ENCODE results near the gene SHH. TPM values are rescaled to one million over a fixed set of nuclear protein-coding genes. Genes with fewer than 3 reads are reported as not detected.

Gene SHH
- total RNA-seq, 1 experiment from 2014 or later = 0.26 TPM

DNA sequence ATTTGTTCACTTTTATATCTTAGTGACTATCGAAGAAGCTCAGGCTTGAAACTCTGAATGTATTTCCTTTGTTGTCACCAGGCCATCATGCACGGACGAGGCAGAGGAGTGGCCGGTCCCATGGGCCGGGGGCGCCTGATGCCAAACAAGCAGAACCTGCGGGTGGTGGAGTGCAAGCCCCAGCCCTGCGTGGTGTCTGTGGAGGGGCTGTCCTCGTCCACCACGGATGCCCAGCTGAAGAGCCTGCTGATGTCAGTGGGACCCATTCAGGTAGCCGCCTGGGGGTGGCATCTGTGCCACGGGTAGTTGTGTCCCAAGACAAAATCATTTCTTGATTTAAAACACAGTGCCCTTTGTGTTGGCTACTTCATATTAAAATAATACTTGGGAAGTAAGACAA, 45.9 kb downstream of the SHH start (continued):
- TF ChIP-seq, protein P1, sequence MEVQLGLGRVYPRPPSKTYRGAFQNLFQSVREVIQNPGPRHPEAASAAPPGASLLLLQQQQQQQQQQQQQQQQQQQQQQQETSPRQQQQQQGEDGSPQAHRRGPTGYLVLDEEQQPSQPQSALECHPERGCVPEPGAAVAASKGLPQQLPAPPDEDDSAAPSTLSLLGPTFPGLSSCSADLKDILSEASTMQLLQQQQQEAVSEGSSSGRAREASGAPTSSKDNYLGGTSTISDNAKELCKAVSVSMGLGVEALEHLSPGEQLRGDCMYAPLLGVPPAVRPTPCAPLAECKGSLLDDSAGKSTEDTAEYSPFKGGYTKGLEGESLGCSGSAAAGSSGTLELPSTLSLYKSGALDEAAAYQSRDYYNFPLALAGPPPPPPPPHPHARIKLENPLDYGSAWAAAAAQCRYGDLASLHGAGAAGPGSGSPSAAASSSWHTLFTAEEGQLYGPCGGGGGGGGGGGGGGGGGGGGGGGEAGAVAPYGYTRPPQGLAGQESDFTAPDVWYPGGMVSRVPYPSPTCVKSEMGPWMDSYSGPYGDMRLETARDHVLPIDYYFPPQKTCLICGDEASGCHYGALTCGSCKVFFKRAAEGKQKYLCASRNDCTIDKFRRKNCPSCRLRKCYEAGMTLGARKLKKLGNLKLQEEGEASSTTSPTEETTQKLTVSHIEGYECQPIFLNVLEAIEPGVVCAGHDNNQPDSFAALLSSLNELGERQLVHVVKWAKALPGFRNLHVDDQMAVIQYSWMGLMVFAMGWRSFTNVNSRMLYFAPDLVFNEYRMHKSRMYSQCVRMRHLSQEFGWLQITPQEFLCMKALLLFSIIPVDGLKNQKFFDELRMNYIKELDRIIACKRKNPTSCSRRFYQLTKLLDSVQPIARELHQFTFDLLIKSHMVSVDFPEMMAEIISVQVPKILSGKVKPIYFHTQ (CRISPR knock-in tag; IDR thresholded peaks at IDR 0.05) = no peak
- no peak for TF ChIP-seq TEAD1 (CRISPR knock-in tag; IDR thresholded peaks at IDR 0.05)
- no peak for TF ChIP-seq SMAD3 (CRISPR knock-in tag; IDR thresholded peaks at IDR 0.05; ENCODE audit: borderline replicate concordance)

DNA sequence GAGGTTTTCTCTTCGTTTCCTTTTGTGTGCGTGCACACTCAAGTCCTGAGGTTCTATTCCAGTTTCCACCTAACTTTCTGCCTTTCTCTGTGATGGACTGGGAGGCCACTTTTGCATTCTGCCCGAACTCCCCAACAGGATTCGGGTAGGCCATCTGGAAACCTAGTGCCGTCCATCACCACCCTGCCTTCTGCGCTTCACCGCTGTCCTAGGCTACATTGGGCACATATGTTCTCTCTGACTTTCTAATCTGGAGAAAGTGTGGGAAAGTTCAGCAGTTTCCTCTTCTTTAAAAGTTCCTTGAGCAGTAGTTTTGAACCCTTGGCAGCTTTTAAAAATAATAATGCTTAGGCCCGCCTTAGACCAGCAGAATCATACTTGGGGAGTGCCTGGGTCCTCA, 46.8 kb downstream of the SHH start:
- Mint-ChIP-seq H3K9me3 (no peaks in the 10 kb centered on the region), H3K27me3 (ENCODE audit: low read depth) (no peaks in the 10 kb centered on the region), H3K4me3 (no peak overlapping the region), H3K27ac (no peak overlapping the region), H3K4me1 (peaks cover 26% of the 10 kb centered on the region), H3K36me3 (peaks cover 40% of the 10 kb centered on the region)
- ATAC-seq (no peak), DNase-seq (ENCODE audit: low spot score) (no peak)
- POLR2A ChIA-PET = no interaction called here
- CTCF ChIA-PET = no interaction called here
- TF ChIP-seq ESRRA (CRISPR knock-in tag; IDR thresholded peaks at IDR 0.05; ENCODE audit: borderline replicate concordance) = no peak
- TF ChIP-seq NFE2L1 (CRISPR knock-in tag; IDR thresholded peaks at IDR 0.05) = no peak
- TF ChIP-seq SMAD3 (CRISPR knock-in tag; IDR thresholded peaks at IDR 0.05; ENCODE audit: borderline replicate concordance) = no peak
- TF ChIP-seq, protein P2, sequence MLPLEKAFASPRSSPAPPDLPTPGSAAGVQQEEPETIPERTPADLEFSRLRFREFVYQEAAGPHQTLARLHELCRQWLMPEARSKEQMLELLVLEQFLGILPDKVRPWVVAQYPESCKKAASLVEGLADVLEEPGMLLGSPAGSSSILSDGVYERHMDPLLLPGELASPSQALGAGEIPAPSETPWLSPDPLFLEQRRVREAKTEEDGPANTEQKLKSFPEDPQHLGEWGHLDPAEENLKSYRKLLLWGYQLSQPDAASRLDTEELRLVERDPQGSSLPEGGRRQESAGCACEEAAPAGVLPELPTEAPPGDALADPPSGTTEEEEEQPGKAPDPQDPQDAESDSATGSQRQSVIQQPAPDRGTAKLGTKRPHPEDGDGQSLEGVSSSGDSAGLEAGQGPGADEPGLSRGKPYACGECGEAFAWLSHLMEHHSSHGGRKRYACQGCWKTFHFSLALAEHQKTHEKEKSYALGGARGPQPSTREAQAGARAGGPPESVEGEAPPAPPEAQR (CRISPR knock-in tag; IDR thresholded peaks at IDR 0.05) = no peak
- TF ChIP-seq ZNF416 (CRISPR knock-in tag; IDR thresholded peaks at IDR 0.05) = no peak
- TF ChIP-seq NFATC4 (CRISPR knock-in tag; IDR thresholded peaks at IDR 0.05) = no peak
- no peak for TF ChIP-seq SOX15 (CRISPR knock-in tag; IDR thresholded peaks at IDR 0.05)
- TF ChIP-seq FOXJ3 (CRISPR knock-in tag; IDR thresholded peaks at IDR 0.05; ENCODE audit: borderline replicate concordance) = no peak
- TF ChIP-seq, protein P3, sequence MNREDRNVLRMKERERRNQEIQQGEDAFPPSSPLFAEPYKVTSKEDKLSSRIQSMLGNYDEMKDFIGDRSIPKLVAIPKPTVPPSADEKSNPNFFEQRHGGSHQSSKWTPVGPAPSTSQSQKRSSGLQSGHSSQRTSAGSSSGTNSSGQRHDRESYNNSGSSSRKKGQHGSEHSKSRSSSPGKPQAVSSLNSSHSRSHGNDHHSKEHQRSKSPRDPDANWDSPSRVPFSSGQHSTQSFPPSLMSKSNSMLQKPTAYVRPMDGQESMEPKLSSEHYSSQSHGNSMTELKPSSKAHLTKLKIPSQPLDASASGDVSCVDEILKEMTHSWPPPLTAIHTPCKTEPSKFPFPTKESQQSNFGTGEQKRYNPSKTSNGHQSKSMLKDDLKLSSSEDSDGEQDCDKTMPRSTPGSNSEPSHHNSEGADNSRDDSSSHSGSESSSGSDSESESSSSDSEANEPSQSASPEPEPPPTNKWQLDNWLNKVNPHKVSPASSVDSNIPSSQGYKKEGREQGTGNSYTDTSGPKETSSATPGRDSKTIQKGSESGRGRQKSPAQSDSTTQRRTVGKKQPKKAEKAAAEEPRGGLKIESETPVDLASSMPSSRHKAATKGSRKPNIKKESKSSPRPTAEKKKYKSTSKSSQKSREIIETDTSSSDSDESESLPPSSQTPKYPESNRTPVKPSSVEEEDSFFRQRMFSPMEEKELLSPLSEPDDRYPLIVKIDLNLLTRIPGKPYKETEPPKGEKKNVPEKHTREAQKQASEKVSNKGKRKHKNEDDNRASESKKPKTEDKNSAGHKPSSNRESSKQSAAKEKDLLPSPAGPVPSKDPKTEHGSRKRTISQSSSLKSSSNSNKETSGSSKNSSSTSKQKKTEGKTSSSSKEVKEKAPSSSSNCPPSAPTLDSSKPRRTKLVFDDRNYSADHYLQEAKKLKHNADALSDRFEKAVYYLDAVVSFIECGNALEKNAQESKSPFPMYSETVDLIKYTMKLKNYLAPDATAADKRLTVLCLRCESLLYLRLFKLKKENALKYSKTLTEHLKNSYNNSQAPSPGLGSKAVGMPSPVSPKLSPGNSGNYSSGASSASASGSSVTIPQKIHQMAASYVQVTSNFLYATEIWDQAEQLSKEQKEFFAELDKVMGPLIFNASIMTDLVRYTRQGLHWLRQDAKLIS (CRISPR knock-in tag; IDR thresholded peaks at IDR 0.05; ENCODE audit: borderline replicate concordance) = no peak
- no peak for TF ChIP-seq NR1H2 (CRISPR knock-in tag; IDR thresholded peaks at IDR 0.05)
- no peak for TF ChIP-seq ZNF423 (CRISPR knock-in tag; IDR thresholded peaks at IDR 0.05)
- TF ChIP-seq, protein P4, sequence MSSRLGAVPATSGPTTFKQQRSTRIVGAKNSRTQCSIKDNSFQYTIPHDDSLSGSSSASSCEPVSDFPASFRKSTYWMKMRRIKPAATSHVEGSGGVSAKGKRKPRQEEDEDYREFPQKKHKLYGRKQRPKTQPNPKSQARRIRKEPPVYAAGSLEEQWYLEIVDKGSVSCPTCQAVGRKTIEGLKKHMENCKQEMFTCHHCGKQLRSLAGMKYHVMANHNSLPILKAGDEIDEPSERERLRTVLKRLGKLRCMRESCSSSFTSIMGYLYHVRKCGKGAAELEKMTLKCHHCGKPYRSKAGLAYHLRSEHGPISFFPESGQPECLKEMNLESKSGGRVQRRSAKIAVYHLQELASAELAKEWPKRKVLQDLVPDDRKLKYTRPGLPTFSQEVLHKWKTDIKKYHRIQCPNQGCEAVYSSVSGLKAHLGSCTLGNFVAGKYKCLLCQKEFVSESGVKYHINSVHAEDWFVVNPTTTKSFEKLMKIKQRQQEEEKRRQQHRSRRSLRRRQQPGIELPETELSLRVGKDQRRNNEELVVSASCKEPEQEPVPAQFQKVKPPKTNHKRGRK (CRISPR knock-in tag; IDR thresholded peaks at IDR 0.05; ENCODE audit: borderline replicate concordance) = no peak
- TF ChIP-seq, protein P5, sequence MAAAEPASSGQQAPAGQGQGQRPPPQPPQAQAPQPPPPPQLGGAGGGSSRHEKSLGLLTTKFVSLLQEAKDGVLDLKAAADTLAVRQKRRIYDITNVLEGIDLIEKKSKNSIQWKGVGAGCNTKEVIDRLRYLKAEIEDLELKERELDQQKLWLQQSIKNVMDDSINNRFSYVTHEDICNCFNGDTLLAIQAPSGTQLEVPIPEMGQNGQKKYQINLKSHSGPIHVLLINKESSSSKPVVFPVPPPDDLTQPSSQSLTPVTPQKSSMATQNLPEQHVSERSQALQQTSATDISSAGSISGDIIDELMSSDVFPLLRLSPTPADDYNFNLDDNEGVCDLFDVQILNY (CRISPR knock-in tag; IDR thresholded peaks at IDR 0.05) = no peak

Data from WTC11 (cell line).